Skin epidermis (tissue), 12 donors: ENCODE measurements around the gene PBX4.

Experiments used
- H3K27ac ChIP-seq, 21 experiments: fragments of 200-600 bp; sonication (generic) in 11 of 21; one replicate each; pipeline ENCODE4 v1.5.0; 2020; ENCODE audit warnings: mild to moderate bottlenecking in 3 of 21, inconsistent platforms in 2 of 21, moderate library complexity in 2 of 21
- H3K4me3 ChIP-seq, 7 experiments: fragments of 200-600 bp; sonication (generic) in 2 of 7; one replicate each; pipeline ENCODE4 v1.5.0; 2020; ENCODE audit warnings: inconsistent platforms in 2 of 7, mild to moderate bottlenecking in 2 of 7, moderate library complexity in 1 of 7

PBX4 gene

DNA sequence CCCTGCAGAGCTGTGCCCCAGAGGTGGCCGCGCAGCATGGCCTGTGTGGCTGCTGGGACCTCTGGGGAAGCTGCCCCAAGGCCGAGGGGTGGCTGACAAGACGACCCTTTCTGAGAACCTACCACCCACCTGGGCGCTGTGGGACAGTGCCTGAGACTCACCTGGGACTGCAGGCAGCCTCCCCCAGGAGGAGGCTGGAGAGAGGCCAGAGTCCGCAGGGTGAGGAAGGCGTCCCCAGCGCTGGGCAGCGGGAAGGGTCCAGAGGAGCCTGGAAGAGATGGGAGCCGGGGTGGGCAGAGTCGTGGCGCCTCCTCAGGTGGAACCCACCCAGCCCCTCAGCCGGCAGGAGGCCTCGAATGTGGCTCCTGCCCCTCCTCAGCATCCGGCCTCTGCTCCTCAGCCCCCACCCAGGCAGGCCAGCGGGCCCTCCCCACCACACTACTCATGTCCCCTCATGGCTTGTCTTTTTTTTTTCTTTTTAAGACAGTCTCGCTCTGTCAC lies 55.1 kb downstream of the PBX4 start:
- Histone ChIP-seq H3K4me3 (no peak overlapping the region), H3K27ac (no peak overlapping the region)

DNA sequence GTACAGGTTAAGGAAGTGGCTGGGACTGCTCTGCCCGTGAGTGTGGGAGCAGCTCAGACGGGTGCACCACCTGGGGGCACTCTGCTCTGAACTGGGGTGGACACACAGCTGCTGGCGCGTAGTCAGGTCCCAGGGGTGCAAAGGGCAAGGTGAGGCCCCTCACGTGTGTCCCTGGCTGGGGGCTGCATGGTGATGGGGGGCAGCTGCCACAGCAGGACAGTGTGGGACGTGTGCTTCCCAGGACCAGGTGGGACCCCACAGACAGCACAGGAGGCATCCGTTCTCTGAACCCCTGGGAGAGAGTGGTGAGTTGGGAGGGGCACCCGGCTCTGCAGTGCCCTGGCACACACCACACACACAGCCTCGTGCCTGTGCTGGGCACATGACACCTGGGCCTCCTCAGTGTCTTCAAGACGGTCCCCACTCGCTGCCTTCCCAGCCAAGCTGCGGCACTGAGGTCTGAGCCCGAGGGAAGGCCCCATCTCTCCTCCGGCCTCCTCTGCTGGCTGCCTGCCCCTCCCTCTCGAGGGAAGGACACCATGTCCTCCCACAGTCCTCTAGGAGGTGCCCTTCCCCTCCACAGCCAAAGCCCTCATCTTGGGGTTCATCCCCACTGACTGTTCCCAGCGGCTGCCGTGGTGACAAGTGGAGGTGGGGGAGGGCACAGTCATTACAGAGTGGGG lies 55.7 kb downstream of the PBX4 start:
- no peak overlapping the region for H3K4me3 ChIP-seq
- H3K27ac ChIP-seq = no peak overlapping the region

DNA sequence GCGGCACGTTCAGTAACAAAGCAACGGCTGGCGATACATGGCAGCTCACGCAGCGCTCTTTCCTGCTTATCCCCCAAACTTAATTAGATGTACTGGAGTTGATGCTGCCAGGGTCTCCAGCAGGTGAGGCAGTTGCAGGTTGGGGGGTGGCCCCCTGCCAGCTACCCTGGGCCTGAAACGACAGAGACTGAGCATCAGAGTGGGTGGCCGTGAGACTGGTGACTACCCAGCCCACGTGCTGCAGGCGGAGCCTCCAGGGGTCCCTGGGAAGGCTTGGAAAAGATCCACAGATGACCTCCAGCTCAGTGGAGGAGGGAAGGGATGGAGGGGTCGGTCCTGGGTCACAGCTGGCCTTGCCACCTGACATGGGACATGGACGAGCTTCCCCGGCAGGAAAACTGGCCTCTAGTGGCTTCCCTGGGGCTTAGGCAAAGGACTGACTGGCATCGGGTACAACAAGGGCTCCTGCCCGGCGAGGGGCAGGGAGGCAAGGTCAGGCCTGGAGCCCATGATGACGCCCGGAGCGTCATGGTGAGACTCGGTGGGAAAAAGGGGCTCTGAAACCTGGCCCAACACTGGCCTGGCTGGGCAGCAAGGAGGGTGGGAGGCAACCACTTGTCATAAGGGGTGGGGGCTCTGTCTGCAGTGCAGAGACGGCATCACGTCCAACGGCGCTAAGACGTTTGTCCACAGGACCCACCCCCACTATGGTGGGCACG lies 56.4 kb downstream of the PBX4 start:
- H3K4me3 ChIP-seq = no peak overlapping the region
- H3K27ac ChIP-seq = no peak overlapping the region

DNA sequence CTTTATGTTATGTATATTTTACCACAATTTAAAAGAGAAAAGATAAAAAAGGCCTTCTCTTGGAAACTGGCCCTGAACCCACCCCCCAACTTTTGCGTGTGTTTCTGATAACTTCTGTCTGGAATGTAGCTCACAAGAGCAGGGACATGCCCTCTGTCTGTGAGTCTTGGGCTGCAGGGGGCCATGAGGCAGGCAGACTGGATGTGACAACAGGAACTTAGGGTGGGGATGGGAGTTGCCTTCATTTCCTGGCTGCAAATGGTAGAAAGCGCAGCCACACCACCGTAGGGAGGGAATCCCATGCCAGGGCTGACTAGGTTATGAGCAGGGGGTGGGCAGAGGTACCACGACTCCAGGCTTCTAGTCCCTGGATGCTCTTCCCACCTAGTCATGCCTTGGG lies 58.6 kb downstream of the PBX4 start:
- Histone ChIP-seq H3K4me3 (no peak overlapping the region), H3K27ac (no peak overlapping the region)

DNA sequence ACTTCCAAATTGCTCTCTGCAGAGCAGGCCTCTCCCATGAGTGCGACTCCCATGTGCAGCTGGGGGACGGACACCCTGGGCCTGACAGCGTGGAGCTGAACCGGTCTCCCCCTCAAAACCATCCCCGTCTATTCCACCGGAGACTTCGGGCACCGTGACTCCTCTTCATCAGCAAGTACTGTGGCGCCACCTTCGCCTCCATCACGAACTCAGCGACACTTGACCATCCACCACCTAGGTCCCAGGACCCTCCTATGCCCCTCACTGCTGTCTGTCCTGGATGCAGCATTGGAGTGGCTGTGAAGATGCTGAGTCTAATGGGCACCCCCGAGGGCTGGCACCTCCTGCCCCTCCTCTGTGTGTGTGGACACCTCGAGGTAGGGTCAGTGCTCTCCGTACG lies 59.9 kb downstream of the PBX4 start:
- Histone ChIP-seq H3K4me3 (no peak overlapping the region), H3K27ac (no peak overlapping the region)

DNA sequence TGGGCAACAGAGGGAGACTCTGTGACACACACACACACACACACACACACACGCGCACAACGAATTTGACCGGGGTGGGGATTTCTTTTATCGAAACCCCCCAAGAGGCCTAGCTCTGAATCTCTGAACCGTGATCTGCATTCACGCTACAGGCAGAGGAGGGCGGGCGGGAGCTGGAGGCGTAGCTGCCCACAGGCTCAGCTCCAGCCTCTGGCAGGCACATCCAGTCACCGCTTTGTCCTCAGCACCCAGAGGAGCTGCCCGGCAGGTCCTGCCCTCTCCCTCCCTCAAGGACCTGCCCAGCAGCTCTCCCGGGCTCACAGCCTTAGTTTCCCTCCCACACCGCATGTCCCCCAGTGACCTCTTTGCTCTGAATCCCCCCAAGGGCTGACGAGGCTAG lies 60.4 kb downstream of the PBX4 start:
- no peak overlapping the region for H3K27ac ChIP-seq
- no peak overlapping the region for H3K4me3 ChIP-seq

DNA sequence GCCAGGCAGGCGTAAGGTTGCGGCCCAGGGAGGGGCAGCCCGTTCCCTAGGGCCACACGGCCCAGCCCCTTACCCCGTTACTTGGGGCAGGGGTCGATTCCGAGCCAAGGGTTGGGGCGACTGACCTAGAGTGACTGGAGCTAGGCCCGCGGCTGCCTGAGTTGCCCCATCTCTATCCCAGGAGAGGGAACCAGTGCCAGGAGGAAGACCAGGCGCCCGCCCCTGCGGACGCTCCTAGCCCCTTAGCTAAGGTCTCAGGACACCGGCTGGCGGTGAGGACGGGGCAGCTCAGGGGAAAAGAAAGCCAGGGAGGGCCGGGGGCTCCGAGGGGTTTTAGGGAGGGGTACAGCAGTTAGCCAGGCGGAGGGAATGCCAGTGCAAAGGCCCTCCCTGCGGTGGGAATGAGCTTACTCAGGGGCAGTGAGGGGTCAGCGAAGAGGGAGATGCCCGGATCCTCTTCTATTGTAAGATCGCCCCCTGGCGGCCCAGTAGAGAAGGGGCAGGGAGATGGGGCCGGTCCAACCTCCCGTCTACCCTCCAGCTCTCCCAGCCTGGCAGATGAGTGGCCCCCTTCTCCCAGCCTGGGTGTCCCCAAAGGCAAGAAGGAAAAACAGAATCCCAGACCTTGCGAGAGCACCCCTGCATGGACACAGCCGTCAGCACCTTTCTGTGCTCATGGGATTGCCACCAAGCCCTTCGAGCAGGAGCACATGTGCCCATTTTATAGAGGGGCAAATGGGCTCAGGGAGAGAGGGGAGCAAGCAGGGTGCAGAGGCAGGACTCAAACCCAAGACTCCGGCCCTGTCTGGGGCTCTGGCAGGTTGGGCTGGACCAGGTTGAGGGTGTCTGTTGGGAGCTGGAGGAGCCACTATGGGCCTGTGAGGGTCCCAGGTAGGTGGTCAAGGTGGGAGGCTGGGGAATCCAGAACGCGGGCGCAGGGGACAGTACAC lies 64.1 kb downstream of the PBX4 start:
- H3K4me3 ChIP-seq = no peak overlapping the region

DNA sequence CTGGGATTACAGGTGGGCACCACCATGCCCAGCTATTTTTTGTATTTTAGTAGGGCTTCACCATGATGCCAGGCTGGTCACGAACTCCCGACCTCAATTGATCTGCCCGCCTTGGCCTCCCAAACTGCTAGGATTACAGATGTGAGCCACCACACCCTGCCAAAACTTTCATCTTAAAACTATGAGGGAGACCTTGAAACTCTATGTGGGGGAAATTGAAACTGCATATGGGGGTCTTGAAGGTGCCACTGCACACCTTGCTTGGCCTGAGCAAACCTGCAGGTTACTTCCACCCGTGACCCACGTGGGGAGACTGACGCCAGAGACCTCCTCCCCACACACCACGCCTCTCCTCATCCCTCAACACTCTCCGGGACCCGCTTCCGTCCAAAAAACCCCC lies 64.8 kb downstream of the PBX4 start:
- Histone ChIP-seq H3K27ac (no peak overlapping the region), H3K4me3 (no peak overlapping the region)

More for the DNA sequence above, 64.1 kb downstream of the PBX4 start:
- H3K27ac ChIP-seq = no peak overlapping the region

DNA sequence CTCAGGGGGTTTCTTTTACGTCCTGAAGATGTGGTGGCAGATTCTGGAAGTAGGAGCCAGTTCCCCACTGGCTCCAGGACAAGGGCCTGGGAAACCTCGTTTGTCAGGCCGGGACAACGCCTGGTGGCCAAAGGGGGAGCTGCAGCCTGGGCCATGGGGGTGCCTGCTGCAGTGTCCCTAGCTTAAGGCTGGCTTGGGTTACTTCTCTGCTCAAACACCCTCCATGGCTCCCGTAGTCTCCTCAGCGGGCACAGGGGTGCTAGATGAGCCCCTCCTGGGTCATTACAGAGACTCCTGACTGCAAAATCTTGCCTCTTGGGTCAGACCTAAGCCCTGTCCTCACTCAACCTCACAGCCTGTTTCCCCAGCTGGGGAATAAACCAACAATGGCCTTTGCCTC lies 65.7 kb downstream of the PBX4 start:
- Histone ChIP-seq H3K27ac (no peak overlapping the region), H3K4me3 (no peak overlapping the region)

DNA sequence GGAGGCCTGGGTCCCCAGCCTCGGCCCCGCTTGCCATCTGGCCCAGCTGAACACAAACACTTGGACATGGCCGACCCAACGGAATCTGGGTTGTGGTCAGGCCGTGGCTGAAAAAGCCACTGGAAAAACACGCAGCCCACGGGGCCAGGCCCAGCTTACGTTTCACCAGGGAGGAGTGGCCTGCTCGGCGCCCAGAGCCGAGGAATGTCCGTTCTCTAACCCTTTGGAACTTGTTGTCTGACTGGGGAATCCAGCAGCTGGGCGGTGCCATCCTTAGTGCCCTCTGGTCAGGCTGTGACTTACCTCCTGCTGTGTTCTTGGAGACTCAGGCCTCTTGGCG lies 66.7 kb downstream of the PBX4 start:
- Histone ChIP-seq H3K4me3 (no peak overlapping the region), H3K27ac (peak overlapping the region in 1 of 21 experiments; percentile 19)

DNA sequence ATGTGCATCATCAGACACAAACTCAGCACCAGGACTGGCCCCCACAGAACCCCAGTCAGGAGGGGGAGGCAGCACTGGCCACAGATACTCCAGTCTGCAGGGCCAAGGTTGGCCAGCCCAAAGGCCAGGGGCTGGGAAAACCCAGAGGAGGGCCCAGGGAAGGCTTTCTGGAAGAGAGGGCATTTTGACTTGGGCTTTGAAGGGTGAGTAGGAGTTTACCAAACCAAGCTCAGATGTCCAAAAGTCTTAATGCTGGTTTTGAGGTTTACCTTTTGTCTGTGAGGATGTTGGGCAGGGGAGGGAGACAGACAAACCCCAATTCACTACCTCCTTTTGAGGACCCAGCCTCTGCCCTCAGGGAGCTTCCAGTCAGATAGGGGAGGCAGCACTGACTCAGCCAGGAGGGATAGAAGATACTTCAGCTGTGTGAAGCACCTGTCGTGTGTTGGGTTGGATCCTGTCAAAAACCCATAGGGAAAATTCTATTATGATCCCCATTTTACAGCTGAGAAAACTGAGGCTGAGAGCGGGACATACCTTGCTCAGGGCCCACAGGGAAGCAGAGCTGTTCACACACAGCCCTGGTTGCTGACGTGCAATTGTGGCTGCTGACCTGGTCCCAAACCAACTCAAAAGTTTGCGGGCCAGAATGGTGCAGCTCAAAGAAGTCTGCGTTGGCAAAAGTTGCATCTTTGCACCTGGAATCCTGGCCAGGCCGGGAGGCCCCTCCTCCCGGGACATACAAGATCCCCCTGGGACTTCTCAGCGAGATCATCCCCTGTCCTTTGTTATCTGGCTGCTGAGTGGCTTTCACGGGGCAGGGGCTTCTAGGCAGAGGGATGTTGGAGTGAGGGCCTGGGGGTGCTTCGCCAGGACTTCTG lies 67.3 kb downstream of the PBX4 start:
- peak overlapping the region in 1 of 21 experiments; percentile 19 for H3K27ac ChIP-seq
- no peak overlapping the region for H3K4me3 ChIP-seq

DNA sequence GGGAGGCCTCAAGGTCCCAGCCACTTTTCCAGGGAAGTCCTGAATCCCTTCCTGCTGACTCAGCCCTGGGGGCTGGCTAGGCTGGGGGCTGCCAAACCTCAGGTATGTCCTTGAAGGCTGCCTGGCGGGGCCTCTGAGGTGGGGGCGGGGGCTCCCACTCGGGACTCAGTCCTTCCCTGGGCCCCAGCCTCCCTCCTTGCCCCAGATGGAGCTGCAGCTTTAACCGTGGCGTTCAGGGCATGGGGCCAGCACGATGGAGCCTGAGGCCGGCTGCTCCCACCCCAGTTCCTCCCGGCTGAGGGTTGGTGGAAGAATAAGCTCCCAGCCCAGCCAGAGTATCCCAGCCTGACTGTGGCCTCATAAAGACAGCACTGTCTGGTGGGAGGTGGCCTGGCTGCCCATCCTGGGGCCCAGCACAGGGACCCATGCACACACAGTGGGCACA lies 68.0 kb downstream of the PBX4 start:
- no peak overlapping the region for H3K4me3 ChIP-seq
- H3K27ac ChIP-seq = no peak overlapping the region

DNA sequence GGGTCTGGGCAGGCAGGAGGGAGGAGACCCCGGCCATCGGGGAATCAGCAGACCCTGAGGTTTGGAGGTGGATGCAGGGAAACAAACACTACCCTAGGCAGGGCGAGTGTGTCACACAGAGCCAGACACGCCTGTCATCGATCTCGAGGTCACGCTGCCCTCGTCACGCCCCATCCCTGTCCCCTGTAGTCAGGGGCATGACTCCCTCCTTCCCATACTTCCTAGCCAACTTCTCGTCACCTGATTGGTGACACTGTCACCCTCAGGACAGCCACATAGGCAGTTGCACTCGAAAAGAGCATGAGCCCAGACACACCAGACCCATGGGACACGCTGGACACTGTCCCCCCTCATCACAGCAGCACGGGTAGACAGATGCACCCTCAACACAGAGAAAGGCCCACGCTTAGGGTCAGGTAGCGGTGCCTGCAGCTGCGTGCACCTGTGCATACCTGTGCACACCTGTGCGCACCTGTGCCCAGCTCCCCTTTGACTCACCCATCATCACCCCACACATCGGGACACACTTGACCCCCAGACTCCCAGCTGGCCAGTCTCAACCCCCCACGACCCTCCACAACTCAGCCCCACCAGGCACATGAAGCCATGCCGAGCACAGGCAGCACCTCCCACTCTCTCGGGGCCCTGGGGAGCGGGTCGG lies 68.6 kb downstream of the PBX4 start:
- no peak overlapping the region for H3K4me3 ChIP-seq
- H3K27ac ChIP-seq = no peak overlapping the region

DNA sequence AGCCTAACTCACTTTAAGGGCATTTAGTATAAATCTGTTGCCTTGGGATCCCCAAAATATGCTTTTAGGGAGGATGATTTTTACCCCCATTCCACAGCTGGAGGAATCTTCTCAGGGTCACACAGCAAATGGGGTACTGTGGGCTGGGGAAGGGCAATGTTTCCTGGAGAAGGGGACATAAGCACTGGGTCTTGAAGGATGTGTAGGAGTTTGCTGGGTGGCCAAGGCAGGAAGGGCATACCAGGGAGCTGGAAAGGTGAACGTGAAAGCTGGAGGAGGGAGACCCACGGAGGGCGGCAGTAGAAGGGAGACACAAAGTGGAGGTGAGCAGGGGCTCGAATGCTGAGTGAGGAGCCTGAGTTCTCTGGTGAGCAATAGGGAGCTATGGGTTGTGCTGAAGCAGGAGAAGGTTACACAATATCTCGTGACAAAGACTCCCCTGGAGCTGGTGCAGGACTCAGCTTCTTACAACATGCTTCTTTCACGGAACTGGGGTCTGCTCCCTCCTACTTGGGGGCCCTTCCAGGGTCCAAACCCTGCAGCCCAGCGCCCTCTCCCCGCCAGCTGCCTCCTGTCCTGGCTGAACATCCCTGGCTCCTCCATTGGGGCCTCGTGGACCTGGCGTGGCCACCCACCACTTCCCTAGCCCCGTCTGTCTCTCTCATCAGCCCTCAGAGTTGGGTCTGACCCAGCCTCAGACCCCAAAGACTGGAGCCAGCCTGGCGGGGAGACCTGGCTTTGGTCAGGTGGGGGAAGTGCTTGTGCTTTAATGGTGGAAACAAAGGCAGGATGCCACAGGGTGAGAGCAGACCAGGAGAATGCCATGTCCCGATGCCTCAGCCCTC lies 69.3 kb downstream of the PBX4 start:
- no peak overlapping the region for H3K4me3 ChIP-seq
- no peak overlapping the region for H3K27ac ChIP-seq

DNA sequence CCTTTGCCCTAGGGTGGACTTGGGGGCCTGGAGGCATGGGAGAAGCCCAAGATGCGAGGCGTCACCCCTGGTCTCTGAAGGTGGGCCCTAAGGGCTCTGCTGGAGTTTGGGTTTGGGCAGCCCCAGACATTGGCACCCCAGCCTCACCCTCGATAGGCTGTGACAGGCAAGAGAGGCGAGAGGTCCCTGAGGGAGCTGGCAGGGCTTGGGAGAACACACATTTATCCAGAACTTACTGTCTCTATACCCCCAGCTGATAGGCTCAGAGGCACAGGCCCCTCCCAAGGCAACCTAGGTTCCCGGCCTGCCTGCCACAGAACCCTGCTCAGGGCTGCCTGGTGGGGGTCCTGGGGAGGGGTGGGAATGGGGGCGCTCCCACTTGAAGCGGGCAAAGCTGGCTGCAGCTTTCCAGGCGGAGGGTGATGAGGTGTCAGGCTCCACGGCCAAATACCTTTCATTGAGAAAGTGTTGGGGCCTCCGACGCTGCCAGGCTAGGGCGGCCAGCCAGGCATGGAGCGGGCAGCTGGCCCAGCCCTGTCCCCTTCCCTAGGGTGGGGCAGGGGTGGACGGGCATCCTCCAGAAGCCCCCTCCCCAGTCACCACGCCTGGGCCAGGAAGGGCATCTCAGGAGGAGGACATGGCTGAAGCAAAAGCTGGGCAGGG lies 70.7 kb downstream of the PBX4 start:
- H3K27ac ChIP-seq = no peak overlapping the region
- no peak overlapping the region for H3K4me3 ChIP-seq

DNA sequence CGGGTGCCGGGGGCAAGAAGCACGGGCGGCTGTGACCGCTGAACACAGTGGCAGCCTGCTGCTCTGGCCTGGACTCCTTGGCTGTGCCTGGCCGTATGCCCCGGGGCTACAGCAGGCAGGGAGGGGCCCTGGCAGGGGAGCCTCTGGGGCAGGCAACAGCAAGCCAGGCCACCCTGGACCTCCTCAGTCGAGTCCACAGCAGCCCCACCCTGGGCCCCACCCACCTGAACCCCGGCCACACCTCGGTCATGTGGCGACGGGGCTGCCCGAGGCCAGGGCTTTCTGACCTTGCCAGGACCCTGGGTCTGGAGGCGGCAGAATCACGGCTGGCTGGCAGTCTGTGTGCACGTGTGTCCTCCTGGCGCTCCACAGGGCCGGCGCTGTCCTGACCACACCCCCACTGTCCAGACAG lies 71.7 kb downstream of the PBX4 start:
- Histone ChIP-seq H3K4me3 (no peak overlapping the region), H3K27ac (no peak overlapping the region)

DNA sequence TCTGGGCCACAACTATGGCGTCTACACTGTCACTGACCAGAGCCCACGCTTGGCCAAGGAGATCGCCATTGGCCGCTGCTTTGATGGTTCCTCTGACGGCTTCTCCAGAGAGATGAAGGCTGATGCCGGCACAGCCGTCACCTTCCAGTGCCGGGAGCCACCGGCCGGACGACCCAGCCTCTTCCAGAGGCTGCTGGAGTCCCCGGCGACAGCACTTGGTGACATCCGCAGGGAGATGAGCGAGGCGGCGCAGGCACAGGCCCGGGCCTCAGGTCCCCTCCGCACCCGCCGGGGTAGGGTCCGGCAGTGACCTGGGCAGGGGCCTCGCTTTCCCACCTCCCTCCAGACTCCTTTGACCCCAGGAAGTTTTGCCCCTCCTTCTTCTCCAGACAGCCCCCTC lies 72.8 kb downstream of the PBX4 start:
- Histone ChIP-seq H3K27ac (no peak overlapping the region), H3K4me3 (no peak overlapping the region)
